PC-3 (cell line): ENCODE measurements around the gene CSNK1E. TPM values are rescaled to one million over a fixed set of nuclear protein-coding genes. Genes with fewer than 3 reads are reported as not detected.

Experiments
- ATAC-seq: fragments of 200-7000 bp; cut with Tn5 transposase; 2 replicates; pipeline ENCODE4 v1.9.1; 2020; ENCODE audit warnings: mild to moderate bottlenecking, moderate library complexity
- BruUV-seq: library from RNA; stranded (reverse); fragments of 400-500 nt; replicated peaks from 2 replicates; lab custom pipeline; 2021; lab: Mats Ljungman, UMichigan
- CTCF ChIA-PET: fragments of 300-600 bp; sonication (Branson Sonifier 250); formaldehyde crosslinking; loops from one replicate; lab custom pipeline; 2022; ENCODE audit warnings: antibody characterized with exemption; lab: Charles Lee
- POLR2A ChIA-PET: fragments of 300-600 bp; sonication (Branson Sonifier 250); formaldehyde crosslinking; loops from one replicate; lab custom pipeline; 2022; ENCODE audit warnings: antibody characterized with exemption; ENCODE audit not compliant: unreplicated experiment; lab: Charles Lee
- DNase-seq: peaks from one replicate; pipeline ENCODE4 v3.0.0-alpha.2; 2015
- H2AFZ ChIP-seq: fragments of 300-600 bp; sonication (generic); 2 replicates; pipeline ENCODE4 v1.6.0; 2016; ENCODE audit warnings: antibody characterized with exemption, low read length
- H3F3A ChIP-seq: fragments of 300-600 bp; sonication (generic); one replicate; pipeline ENCODE4 v1.6.0; 2017; ENCODE audit warnings: antibody characterized with exemption, low read length, control low read depth, mild to moderate bottlenecking; ENCODE audit not compliant: unreplicated experiment
- H3K27ac ChIP-seq: fragments of 300-600 bp; sonication (generic); 2 replicates; pipeline ENCODE4 v1.5.1; 2016; ENCODE audit warnings: mild to moderate bottlenecking, low read length
- H3K27me3 ChIP-seq: fragments of 300-600 bp; sonication (generic); 2 replicates; pipeline ENCODE4 v1.6.1; 2016; ENCODE audit warnings: low read length, mixed read lengths
- H3K36me3 ChIP-seq: fragments of 300-600 bp; sonication (generic); 2 replicates; pipeline ENCODE4 v1.6.1; 2016; ENCODE audit warnings: low read depth, mixed run types, low read length, mixed read lengths
- H3K4me1 ChIP-seq: fragments of 300-600 bp; sonication (generic); 2 replicates; pipeline ENCODE4 v1.5.1; 2016; ENCODE audit warnings: low read length; ENCODE audit not compliant: insufficient read depth
- H3K4me2 ChIP-seq: fragments of 300-600 bp; sonication (generic); 2 replicates; pipeline ENCODE4 v1.6.0; 2016; ENCODE audit warnings: low read length
- H3K4me3 ChIP-seq: fragments of 300-600 bp; sonication (generic); 2 replicates; pipeline ENCODE4 v1.5.1; 2016; ENCODE audit warnings: mild to moderate bottlenecking, low read length, mixed read lengths
- H3K79me2 ChIP-seq: fragments of 300-600 bp; sonication (generic); 2 replicates; pipeline ENCODE4 v1.6.1; 2017; ENCODE audit warnings: low read length, mixed read lengths
- H3K9ac ChIP-seq: fragments of 300-600 bp; sonication (generic); 2 replicates; pipeline ENCODE4 v1.6.0; 2016; ENCODE audit warnings: mild to moderate bottlenecking, low read length
- H3K9me2 ChIP-seq: fragments of 300-600 bp; sonication (generic); replicated peaks from 2 replicates; pipeline ENCODE4 v1.6.1; 2016; ENCODE audit warnings: mixed run types, low read length, mixed read lengths
- H3K9me3 ChIP-seq: fragments of 300-600 bp; sonication (generic); 2 replicates; pipeline ENCODE4 v1.6.1; 2016; ENCODE audit warnings: low read length, mixed read lengths
- H4K20me1 ChIP-seq: fragments of 300-600 bp; sonication (generic); 2 replicates; pipeline ENCODE4 v1.6.1; 2016; ENCODE audit warnings: low read length, mixed read lengths
- CTCF ChIP-seq: fragments of 300-600 bp; sonication (generic); conservative IDR thresholded peaks from 2 replicates; pipeline ENCODE4 v1.5.1; 2017; ENCODE audit warnings: antibody characterized with exemption, low read depth, mild to moderate bottlenecking, low read length
- EZH2 ChIP-seq: fragments of 300-600 bp; sonication (generic); IDR thresholded peaks from one replicate; pipeline ENCODE4 v1.6.1; 2017; ENCODE audit warnings: antibody characterized with exemption, mild to moderate bottlenecking, low read length; ENCODE audit not compliant: unreplicated experiment
- EZH2phosphoT487 ChIP-seq: fragments of 300-600 bp; sonication (generic); IDR thresholded peaks from 2 replicates; pipeline ENCODE4 v1.6.1; 2018; ENCODE audit warnings: mild to moderate bottlenecking, antibody characterized with exemption, low read length, borderline replicate concordance
- intact Hi-C: fragments of 100-400 bp; cut with micrococcal nuclease; formaldehyde crosslinking; loops from 2 replicates; pipeline ENCODE4 v1.9.0; 2023
- total RNA-seq: library from RNA; depleted of rRNA; stranded (reverse); fragments of >200 nt; gene quantifications from 2 replicates; pipeline ENCODE4 v1.2.3, GENCODE V29; 2014

The CSNK1E gene
- total RNA-seq, 1 experiment from 2014 or later: 147 TPM

- Histone ChIP-seq H3K4me1 (no peaks in the 10 kb centered on the region), H3K9me2 (no peaks in the 10 kb centered on the region), H3K27ac (no peak overlapping the region), H3K4me2 (no peak overlapping the region), H3K9ac (no peak overlapping the region), H3K4me3 (no peak overlapping the region), H3K36me3 (no peaks in the 10 kb centered on the region), H2AFZ (no peak overlapping the region), H3K27me3 (no peaks in the 10 kb centered on the region), H3K9me3 (no peaks in the 10 kb centered on the region), H4K20me1 (no peaks in the 10 kb centered on the region), H3K79me2 (peaks cover 61% of the 10 kb centered on the region), H3F3A (no peaks in the 10 kb centered on the region)
- TF ChIP-seq EZH2 (no peak), EZH2phosphoT487 (no peak), CTCF (no peak)
- CTCF ChIA-PET: no interaction called here
- intact Hi-C loops: no loop called here
- DNase-seq: no peak
- POLR2A ChIA-PET: no interaction called here
- ATAC-seq: no peak
- BruUV-seq: no TSS peak
Measured at GRCh38 chr22:38251341-38251692, 65.9 kb downstream of the CSNK1E start.

- no peaks in the 10 kb centered on the region for H3K36me3 ChIP-seq
- H3K9me2 ChIP-seq: no peaks in the 10 kb centered on the region
- H3K9me3 ChIP-seq: no peaks in the 10 kb centered on the region
- H3K4me2 ChIP-seq: no peak overlapping the region
- H3K4me3 ChIP-seq: no peak overlapping the region
- peaks cover 56% of the 10 kb centered on the region for H3K79me2 ChIP-seq
- ATAC-seq (no peak), DNase-seq (no peak)
- ChIA-PET POLR2A (no interaction called here), CTCF (no interaction called here)
- H4K20me1 ChIP-seq: no peaks in the 10 kb centered on the region
- no peaks in the 10 kb centered on the region for H3K27me3 ChIP-seq
- no peaks in the 10 kb centered on the region for H3F3A ChIP-seq
- TF ChIP-seq CTCF (no peak), EZH2 (no peak), EZH2phosphoT487 (no peak)
- H3K9ac ChIP-seq: no peak overlapping the region
- intact Hi-C loops: no loop called here
- no peak overlapping the region for H2AFZ ChIP-seq
- H3K27ac ChIP-seq: no peak overlapping the region
- no TSS peak for BruUV-seq
- H3K4me1 ChIP-seq: no peaks in the 10 kb centered on the region
Measured at GRCh38 chr22:38250643-38251340, 66.4 kb downstream of the CSNK1E start.

- Histone ChIP-seq H3K9ac (no peak overlapping the region), H3K27me3 (no peaks in the 10 kb centered on the region), H3K9me3 (no peaks in the 10 kb centered on the region), H4K20me1 (no peaks in the 10 kb centered on the region), H3K4me2 (no peak overlapping the region), H3K4me1 (no peaks in the 10 kb centered on the region), H3K9me2 (no peaks in the 10 kb centered on the region), H3K27ac (no peak overlapping the region), H3K36me3 (no peaks in the 10 kb centered on the region), H3K79me2 (peaks cover 49% of the 10 kb centered on the region), H3K4me3 (no peak overlapping the region), H3F3A (no peaks in the 10 kb centered on the region), H2AFZ (no peak overlapping the region)
- intact Hi-C loops: no loop called here
- POLR2A ChIA-PET: no interaction called here
- no TSS peak for BruUV-seq
- TF ChIP-seq EZH2 (no peak), EZH2phosphoT487 (no peak), CTCF (no peak)
- DNase-seq: no peak
- ATAC-seq: no peak
- CTCF ChIA-PET: no interaction called here
Measured at GRCh38 chr22:38249803-38250642, 67.2 kb downstream of the CSNK1E start.
